GM18867 (cell line): ENCODE results near the gene CCDC15.
"Not testable (repeated sequence)": the region's sequence is repeated elsewhere in the genome, so short reads cannot be mapped to it uniquely, and the experiment has no call there.

Experiments used
- ATAC-seq: cut with Tn5 transposase; IDR thresholded peaks from one replicate; pipeline ENCODE4 v1.9.1; 2021; ENCODE audit warnings: mild to moderate bottlenecking, moderate library complexity; ENCODE audit not compliant: unreplicated experiment

The CCDC15 gene

DNA sequence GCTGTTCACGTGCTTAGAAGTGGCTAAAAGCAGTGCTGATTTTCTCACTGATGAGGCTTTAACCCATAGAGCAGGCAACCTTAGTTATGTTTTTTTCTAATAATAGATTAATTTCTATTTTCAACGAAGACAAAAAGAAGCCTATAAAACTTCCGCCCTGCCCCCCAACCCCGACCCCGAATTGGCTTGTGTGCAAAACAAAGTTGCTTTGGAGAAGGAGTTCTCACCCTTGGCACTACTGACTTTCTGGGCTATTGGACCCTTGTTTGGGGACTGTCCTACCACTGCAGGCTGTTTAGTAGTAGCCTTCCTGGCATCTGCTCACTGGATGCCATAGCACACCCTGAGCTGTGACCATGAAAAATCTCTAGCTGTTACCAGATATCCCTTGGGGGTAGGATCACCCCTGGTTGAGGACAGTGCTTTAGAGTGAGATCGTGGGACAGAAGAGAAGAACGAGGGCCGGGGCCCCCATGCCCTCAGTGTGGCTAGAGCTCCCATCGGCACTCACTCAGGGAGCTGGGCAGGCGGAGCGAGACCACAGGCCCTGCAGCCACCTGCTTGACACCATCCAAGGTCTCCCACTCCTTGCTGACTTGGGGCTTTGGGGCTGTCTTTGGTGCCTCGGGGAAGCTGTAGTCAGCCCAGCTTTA lies 126.0 kb downstream of the CCDC15 start:
- no peak for ATAC-seq

DNA sequence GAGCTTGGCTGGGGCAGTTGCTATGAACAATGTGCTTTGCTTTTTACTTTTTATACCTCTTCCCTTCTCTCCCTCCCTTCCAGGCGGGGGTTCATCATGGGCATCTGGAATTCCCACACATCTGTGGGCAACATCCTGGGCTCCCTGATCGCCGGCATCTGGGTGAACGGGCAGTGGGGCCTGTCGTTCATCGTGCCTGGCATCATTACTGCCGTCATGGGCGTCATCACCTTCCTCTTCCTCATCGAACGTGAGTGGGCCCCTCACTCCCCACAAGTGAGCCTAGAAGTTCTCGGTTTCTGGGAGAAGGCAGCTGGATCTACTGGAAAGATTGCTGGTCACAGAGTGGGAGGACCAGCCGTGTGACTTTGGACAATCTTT lies 126.5 kb downstream of the CCDC15 start:
- ATAC-seq, result no peak

DNA sequence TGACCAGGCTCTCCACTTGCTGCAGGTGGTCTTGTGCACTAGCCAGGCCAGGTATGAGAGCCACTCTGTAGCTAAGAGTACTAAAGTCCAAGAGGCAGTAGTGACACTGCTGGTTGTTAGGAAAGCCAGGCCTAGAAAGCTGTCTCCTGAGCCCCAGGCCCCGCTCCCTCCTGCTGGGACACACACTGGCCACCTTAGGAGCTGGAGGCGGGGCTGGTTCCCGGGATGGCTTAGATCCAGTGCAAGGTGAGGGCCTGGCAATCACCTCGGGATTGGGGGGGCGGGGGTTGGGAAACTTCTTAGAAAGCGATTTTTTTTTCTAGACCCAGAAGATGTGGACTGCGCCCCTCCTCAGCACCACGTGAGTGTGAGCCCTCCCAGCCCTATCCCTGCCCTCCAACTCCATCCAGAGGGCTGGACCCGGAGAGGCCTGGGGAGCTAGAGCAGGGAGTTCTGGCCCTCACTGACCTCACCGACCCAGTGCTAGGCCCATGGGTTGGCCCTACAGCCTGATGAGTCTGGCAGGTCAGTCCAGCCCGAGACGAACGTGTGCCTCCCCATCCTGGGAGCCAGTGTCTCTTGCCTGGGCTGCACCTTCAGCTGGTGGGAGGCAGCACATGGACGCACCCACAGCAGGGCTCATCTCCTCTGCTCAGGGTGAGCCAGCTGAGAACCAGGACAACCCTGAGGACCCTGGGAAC lies 127.2 kb downstream of the CCDC15 start:
- no peak for ATAC-seq

DNA sequence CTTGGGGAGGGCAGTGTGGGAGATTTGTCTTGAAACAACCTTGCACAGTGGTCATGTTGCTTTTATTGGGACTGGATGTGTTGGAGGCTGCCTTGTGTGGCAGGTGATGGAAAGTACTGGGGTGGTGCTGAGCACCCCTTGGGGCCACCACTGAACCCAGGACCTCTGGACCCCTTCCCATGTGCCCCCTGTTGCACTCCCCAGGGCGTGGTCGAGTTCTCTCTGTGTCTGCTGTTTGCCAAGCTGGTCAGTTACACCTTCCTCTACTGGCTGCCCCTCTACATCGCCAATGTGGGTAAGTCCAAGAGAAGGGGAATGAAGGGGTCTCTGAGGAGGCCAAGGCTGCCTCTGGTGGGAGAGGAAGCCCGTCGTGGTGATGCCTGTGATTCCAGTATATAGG lies 128.0 kb downstream of the CCDC15 start:
- no peak for ATAC-seq

DNA sequence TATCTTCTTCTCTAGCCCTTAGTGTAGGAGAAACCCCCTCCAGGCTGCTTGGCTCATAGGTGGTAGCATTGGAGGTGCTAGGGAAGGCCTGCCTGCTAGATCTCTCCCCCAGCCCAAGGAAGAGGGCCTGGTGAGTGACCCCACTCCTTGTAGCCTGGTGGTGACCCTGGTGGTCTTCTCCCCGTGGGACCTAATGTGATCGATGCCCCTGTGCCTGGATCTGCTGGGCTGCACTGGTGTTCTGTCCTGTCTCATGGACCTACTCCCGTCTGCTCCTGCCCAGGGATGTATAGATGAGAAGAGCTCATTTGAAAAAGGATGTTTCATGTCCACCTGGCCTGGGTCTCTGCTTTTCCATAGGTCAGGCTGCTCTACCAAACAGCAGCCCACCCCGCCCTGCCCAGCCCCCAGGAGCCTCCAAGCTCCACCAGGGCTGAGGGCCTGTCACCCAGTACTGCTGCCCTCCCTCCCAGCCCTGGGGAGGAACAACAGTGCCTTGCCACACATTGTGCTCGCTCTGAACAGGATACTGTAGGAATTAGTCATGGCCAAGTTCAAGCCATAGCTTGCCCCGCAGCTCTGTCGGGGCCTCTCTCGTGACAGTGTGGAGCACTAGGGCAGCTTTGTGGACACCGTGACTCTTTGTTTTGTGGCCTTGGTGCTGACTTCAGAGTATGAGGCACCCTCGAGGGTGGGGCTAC lies 128.8 kb downstream of the CCDC15 start:
- ATAC-seq, result no peak

DNA sequence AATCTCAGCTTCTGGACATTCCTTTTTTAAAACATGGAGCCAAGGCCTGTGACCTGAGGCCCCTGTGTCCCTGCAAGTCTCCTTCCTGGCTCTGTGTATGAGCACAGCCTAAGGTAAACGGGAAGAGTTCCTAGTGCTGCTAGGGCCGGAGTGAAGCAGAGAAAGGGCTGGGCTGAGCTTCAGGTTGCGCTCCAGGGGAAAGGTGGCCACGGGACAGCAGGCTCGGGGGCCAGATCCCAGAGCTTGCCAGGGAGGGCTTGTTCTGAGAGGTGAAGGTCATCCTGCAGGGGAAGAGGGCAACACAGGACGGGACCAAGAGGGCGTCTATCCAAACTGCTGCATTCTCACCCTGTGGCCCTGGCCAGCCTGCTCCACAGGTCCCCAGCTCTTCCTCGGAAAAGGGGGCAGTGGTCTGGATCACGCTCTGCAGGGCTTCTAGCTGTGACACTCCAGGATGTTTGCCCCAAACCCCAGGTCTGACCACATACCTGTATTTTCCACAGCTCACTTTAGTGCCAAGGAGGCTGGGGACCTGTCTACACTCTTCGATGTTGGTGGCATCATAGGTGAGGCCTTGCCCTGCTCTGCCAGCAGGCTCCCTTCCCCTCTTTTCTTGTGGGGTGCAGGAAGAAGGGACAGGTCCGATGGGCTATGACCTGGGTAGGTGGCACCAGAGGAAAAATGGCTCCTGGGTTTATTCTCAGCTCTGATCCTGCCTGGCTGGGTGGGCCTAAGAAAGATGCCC lies 129.5 kb downstream of the CCDC15 start:
- ATAC-seq, result no peak

DNA sequence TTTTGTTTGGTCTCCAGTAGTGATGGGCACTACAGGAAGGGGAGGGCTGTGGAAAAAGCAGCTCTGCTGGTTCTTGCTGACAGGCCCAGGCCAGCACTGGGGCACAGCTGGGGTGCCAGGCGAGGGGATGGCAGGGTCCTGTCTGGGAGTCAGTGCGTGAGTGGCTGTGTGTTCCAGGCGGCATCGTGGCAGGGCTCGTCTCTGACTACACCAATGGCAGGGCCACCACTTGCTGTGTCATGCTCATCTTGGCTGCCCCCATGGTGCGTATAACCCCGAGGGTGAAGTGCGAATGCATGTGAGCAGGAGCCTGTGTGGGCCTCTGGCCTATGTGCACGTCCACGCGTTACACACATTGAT lies 130.0 kb downstream of the CCDC15 start:
- no peak for ATAC-seq

DNA sequence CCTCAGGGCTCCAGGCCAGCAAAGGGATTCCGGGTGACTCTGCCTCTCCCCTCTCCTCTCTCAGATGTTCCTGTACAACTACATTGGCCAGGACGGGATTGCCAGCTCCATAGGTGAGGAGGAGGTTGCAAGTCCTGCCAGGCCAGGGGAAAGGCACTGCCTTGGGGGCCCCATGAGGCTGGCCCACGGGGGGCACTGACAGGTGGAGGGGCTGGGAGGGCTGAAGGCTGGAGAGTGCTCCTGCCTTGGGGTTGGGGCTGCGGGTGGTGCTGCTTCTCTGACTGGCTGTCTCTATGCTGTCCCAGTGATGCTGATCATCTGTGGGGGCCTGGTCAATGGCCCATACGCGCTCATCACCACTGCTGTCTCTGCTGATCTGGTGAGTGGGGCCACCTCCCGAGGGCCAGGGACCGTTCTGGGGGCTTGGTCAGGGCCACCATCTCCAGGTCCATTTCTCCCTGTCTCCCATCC lies 130.8 kb downstream of the CCDC15 start:
- no peak for ATAC-seq

DNA sequence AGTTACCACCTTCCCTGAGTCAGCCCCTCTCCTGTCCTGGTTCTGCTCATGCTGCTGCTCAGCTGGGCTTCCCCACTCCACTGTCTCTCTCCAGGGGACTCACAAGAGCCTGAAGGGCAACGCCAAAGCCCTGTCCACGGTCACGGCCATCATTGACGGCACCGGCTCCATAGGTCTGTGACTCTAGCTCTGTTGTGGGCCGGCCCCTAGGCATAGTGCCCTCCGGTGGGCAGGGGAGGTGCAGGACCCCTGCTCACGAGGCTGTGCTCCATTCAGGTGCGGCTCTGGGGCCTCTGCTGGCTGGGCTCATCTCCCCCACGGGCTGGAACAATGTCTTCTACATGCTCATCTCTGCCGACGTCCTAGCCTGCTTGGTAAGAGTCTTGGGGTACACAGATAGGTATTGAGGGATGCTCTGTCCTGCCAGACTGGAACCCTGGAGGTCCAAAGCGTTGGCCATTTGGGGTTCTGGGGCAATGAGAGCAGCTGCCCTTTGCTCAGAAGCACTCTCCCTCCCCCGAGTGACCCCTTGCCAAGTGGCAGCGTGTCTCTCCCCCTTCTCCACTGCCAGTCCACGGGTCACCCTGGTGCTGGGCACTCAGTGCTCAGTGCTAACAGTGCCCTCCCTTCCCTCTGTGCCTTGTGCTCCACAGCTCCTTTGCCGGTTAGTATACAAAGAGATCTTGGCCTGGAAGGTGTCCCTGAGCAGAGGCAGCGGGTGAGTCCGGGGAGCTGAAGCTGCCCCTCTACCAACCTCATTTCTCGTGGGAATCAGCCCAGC lies 131.5 kb downstream of the CCDC15 start:
- no peak for ATAC-seq

DNA sequence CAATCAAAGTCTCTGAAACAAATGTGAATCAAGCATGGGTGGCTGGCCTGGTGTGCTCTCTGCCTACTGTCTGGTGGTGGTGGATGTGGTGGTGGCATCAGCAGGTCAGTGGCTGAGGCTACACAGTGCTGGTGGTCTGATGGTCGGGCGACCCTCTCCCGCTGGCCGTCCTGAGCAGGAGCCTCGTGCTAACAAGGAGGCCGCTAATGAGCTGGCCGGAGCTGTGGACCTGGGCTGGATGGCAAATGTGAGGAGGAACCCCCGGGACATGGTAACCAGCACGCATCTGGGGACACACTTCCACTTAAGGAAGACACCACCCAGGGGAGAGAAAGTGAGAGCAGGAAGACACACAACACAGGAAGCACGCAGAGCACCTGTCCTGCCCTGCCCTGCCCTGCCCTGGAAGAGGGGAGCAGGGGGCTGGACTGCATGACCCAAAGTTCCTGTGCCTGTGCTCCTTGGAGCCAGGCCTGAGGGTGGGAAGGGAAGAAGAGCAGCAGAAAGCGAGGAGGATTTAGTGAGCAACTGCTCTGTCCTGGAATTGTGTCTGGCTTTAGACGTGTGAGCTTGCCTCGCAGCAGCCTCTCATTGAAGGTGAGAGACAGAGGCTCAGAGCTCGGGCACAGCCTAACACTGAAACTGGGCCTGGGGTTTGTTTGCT lies 132.8 kb downstream of the CCDC15 start:
- no peak for ATAC-seq

DNA sequence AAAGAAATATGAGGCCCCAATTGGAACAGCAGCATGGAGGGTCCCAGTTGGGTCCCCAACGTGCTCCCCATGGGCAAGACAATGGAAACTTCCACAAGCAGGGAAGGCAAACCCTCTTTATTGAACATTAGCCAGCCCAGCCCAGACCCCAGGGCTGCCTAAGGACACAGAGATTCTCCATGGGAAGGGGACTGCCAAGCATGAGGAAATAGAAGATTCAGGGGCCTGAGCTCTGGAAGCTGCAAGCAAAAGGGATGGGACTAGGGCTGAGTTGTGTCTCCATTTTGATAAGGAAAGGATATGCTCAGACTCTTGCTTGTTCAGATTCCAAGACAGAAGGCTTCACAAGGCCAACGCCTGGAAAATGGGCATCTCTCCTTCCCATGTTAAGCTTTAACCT lies 134.1 kb downstream of the CCDC15 start:
- no peak for ATAC-seq

DNA sequence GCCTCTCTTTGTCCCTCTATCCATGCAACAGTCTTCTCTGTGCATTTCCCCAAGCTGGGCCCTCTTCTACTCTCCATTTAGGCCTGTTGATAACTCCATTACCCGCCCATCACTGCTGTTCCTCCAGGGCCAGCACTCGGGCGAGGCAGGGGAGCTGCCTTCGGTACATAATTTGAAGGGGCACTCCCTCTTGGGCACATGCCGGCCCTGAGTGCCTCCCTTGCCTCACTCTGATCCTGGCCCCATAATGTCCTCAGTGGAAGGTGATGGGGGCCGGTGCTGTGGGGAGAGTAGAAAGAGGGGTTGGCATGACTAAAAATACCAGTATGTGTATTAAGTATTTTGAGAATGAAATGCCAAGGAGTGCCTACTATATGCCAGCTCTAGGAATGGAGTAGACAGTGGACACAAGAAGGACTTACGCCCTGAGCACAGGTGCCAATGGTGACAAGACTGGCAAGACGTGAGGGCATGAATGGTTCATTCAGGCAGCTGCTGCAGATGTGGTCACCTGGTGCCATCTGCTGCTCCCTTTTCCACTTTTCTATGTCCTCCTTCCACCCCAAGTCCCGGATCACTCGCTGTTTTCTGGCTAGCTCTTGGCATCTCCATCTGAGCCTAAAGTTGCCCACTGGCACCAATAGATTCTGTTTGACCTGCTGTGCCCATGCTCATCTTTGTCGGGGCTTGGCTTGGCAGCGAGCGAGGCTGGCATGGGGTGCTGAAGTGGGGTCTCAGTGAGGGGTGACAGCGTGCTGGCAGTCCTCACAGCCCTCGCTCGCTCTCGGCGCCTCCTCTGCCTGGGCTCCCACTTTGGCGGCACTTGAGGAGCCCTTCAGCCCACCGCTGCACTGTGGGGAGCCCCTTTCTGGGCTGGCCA lies 134.8 kb downstream of the CCDC15 start:
- ATAC-seq, result no peak

DNA sequence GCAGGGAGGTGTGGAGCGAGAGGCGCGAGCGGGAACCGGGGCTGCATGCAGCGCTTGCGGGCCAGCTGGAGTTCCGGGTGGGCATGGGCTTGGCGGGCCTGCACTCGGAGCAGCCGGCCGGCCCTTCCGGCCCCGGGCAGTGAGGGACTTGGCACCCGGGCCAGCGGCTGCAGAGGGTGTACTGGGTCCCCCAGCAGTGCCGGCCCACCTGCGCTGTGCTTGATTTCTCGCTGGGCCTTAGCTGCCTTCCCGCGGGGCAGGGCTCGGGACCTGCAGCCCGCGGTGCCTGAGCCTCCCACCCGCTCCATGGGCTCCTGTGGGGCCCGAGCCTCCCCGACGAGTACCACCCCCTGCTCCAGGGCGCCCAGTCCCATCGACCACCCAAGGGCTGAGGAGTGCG lies 135.5 kb downstream of the CCDC15 start:
- ATAC-seq, result not testable (repeated sequence)

DNA sequence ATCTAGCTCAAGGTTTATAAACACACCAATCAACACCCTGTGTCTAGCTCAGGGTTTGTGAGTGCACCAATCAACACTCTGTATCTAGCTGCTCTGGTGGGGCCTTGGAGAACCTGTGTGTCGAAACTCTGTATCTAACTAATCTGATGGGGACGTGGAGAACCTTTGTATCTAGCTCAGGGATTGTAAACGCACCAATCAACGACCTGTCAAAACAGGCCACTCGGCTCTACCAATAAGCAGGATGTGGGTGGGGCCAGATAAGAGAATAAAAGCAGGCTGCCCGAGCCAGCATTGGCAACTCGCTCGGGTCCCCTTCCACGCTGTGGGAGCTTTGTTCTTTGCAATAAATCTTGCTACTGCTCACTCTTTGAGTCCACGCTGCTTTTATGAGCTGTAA lies 136.1 kb downstream of the CCDC15 start:
- ATAC-seq, result not testable (repeated sequence)

DNA sequence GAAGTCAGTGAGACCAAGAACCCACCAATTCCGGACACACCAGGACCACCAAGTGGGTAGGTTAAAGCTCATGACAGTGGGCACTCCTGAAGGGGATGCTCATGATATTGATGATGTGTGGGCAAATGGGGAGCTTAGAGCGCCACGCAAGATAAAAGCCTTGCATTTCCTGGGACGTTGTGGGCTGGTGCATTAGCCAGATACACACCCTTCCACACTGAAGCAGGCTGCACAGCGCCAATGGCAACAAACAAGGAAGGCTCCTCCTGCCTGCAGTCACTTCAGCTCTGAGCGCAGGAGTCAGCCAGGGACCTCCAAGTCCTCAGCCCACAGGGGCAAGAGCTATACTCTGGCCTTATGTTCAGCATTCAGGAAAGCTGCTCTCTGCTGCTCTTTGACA lies 136.8 kb downstream of the CCDC15 start:
- ATAC-seq, result no peak
